Neural cell (in vitro differentiated cells): ENCODE measurements around the gene CALML4.

Experiments
- CTCF ChIP-seq: fragments of 450-650 bp; IDR thresholded peaks from 2 replicates; pipeline ENCODE4 v1.5.1; 2014; ENCODE audit warnings: antibody characterized with exemption, mild to moderate bottlenecking, moderate library complexity; ENCODE audit not compliant: poor library complexity, severe bottlenecking
- EP300 ChIP-seq: fragments of 450-650 bp; conservative IDR thresholded peaks from 2 replicates; pipeline ENCODE4 v1.6.1; 2014; ENCODE audit warnings: antibody characterized with exemption, mild to moderate bottlenecking, moderate library complexity; ENCODE audit not compliant: poor library complexity, severe bottlenecking
- EZH2 ChIP-seq: fragments of 200-600, 300-800 bp; shearing (Covaris generic), sonication (generic); IDR thresholded peaks from 2 replicates; pipeline ENCODE4 v1.6.1; 2014; ENCODE audit warnings: antibody characterized with exemption, low read length, borderline replicate concordance, mild to moderate bottlenecking; ENCODE audit not compliant: insufficient read depth, poor library complexity, severe bottlenecking
- MXI1 ChIP-seq: fragments of 450-650 bp; conservative IDR thresholded peaks from 2 replicates; pipeline ENCODE4 v1.6.1; 2014; ENCODE audit warnings: antibody characterized with exemption, mild to moderate bottlenecking; ENCODE audit not compliant: poor library complexity, severe bottlenecking
- POLR2AphosphoS5 ChIP-seq: IDR thresholded peaks from 2 replicates; pipeline ENCODE4 v1.6.1; 2012
- RAD21 ChIP-seq: fragments of 450-650 bp; conservative IDR thresholded peaks from 2 replicates; pipeline ENCODE4 v1.6.1; 2014; ENCODE audit warnings: antibody characterized with exemption, mild to moderate bottlenecking, moderate library complexity
- REST ChIP-seq: IDR thresholded peaks from 2 replicates; pipeline ENCODE4 v1.6.1; 2012; ENCODE audit warnings: borderline replicate concordance
- SMC3 ChIP-seq: fragments of 450-650 bp; conservative IDR thresholded peaks from 2 replicates; pipeline ENCODE4 v1.6.1; 2014; ENCODE audit warnings: antibody characterized with exemption, mild to moderate bottlenecking, moderate library complexity; ENCODE audit not compliant: poor library complexity
- TAF1 ChIP-seq: IDR thresholded peaks from 2 replicates; pipeline ENCODE4 v1.6.1; 2012; ENCODE audit warnings: low read depth

DNA sequence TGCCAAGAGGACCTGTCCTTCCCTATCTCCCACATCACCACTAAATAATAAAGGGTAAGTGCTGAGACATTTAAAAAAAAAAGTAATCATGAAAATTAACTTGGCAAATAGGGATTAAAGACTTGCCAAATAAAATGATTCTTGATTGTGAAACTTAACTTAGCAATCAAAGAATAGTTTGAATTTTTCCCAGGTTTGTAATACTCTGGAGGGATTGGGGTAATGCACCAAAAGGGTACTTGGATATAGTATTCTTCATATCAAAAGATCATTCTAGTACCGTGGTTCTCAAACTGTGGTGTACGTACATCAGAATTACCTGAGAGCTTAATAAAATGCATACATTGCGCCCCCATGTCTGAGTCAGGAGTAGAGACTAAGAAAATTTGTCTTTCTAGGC lies 28.5 kb downstream of the CALML4 start:
- no peak for TF ChIP-seq CTCF
- no peak for TF ChIP-seq TAF1
- TF ChIP-seq RAD21, result no peak
- no peak for TF ChIP-seq POLR2AphosphoS5
- TF ChIP-seq EZH2, result no peak
- TF ChIP-seq SMC3, result no peak
- no peak for TF ChIP-seq EP300
- TF ChIP-seq REST, result no peak
- TF ChIP-seq MXI1, result no peak
